Smooth muscle cell (in vitro differentiated cells): Measurements from ENCODE around the gene SLC66A3. TPM values are rescaled to one million over a fixed set of nuclear protein-coding genes. Genes with fewer than 3 reads are reported as not detected.

Experiments used
- DNase-seq: peaks from one replicate; lab custom pipeline; 2025; ENCODE audit not compliant: unreplicated experiment; lab: John Stamatoyannopoulos, UW
- H2AFZ ChIP-seq: fragments of 200-600 bp; sonication (generic); 2 replicates; pipeline ENCODE4 v1.6.0; 2016; ENCODE audit warnings: antibody characterized with exemption, low read depth, mild to moderate bottlenecking
- H3F3A ChIP-seq: fragments of 200-600 bp; sonication (generic); 2 replicates; pipeline ENCODE4 v1.6.0; 2017; ENCODE audit warnings: antibody characterized with exemption, low read depth
- H3K27ac ChIP-seq: fragments of 200-600 bp; sonication (generic); 2 replicates; pipeline ENCODE4 v1.5.1; 2016; ENCODE audit warnings: low read depth, mild to moderate bottlenecking
- H3K27me3 ChIP-seq: fragments of 200-600 bp; sonication (generic); 2 replicates; pipeline ENCODE4 v1.6.1; 2016; ENCODE audit warnings: low read depth, mild to moderate bottlenecking
- H3K36me3 ChIP-seq: fragments of 200-600 bp; sonication (generic); 2 replicates; pipeline ENCODE4 v1.5.1; 2016; ENCODE audit warnings: low read depth
- H3K4me1 ChIP-seq: fragments of 200-600 bp; sonication (generic); 2 replicates; pipeline ENCODE4 v1.5.1; 2016; ENCODE audit warnings: low read depth
- H3K4me2 ChIP-seq: fragments of 200-600 bp; sonication (generic); 2 replicates; pipeline ENCODE4 v1.6.0; 2016; ENCODE audit warnings: mild to moderate bottlenecking
- H3K4me3 ChIP-seq: fragments of 200-600 bp; sonication (generic); 2 replicates; pipeline ENCODE4 v1.5.1; 2016; ENCODE audit warnings: mild to moderate bottlenecking
- H3K79me2 ChIP-seq: fragments of 200-600 bp; sonication (generic); 2 replicates; pipeline ENCODE4 v1.6.0; 2016; ENCODE audit warnings: low read depth, mild to moderate bottlenecking
- H3K9ac ChIP-seq: fragments of 200-600 bp; sonication (generic); 2 replicates; pipeline ENCODE4 v1.6.0; 2016; ENCODE audit warnings: low read depth
- H3K9me3 ChIP-seq: fragments of 200-600 bp; sonication (generic); replicated peaks from 2 replicates; pipeline ENCODE4 v1.5.1; 2016; ENCODE audit warnings: low read depth
- H4K20me1 ChIP-seq: fragments of 200-600 bp; sonication (generic); 2 replicates; pipeline ENCODE4 v1.6.0; 2016; ENCODE audit warnings: low read depth
- CTCF ChIP-seq: fragments of 200-600 bp; sonication (generic); IDR thresholded peaks from 2 replicates; pipeline ENCODE4 v1.5.1; 2017; ENCODE audit warnings: borderline replicate concordance, mild to moderate bottlenecking, antibody characterized with exemption; ENCODE audit not compliant: insufficient read depth, poor library complexity, severe bottlenecking
- WGBS: methylation state at CpG from one replicate; pipeline ENCODE4 v1.1.7; 2016; ENCODE audit warnings: low lambda C conversion rate; 5-methylcytosine and 5-hydroxymethylcytosine counted together
- polyA plus RNA-seq: library from polyadenylated mRNA; unstranded; fragments of >200 nt; fragmentation: Nextera tagmentation; extraction: Ambion mirVana; gene quantifications from 2 replicates; pipeline ENCODE4 v1.2.1, GENCODE V29; 2016
- total RNA-seq: library from RNA; depleted of rRNA; stranded (reverse); fragments of >200 nt; gene quantifications from 2 replicates; pipeline ENCODE4 v1.2.3, GENCODE V29; 2014

Gene SLC66A3
- total and polyA plus RNA-seq, 2 experiments from 2014 or later, result 33.5 to 37.2 TPM

GRCh38 chr2:11122380-11122779 is 32.9 kb upstream of the SLC66A3 start:
- Histone ChIP-seq H3K4me3 (no peak overlapping the region), H3K9me3 (no peaks in the 10 kb centered on the region), H3K27me3 (no peaks in the 10 kb centered on the region), H3K36me3 (no peaks in the 10 kb centered on the region), H3K79me2 (no peaks in the 10 kb centered on the region), H2AFZ (no peak overlapping the region), H4K20me1 (no peaks in the 10 kb centered on the region), H3K4me2 (peak overlapping the region; percentile 38), H3K4me1 (no peaks in the 10 kb centered on the region), H3K9ac (no peak overlapping the region), H3K27ac (peak overlapping the region; percentile 39), H3F3A (no peaks in the 10 kb centered on the region)
- DNase-seq, result no peak
- 67% methylated on average over 9 of the region's 9 CpGs for WGBS
- no peak for TF ChIP-seq CTCF

- Histone ChIP-seq H3K36me3 (no peaks in the 10 kb centered on the region), H3K27ac (no peak overlapping the region), H3K9me3 (no peaks in the 10 kb centered on the region), H3F3A (no peaks in the 10 kb centered on the region), H3K9ac (no peak overlapping the region), H3K4me2 (no peak overlapping the region), H3K79me2 (no peaks in the 10 kb centered on the region), H2AFZ (no peak overlapping the region), H3K27me3 (no peaks in the 10 kb centered on the region), H3K4me1 (no peaks in the 10 kb centered on the region), H3K4me3 (no peak overlapping the region), H4K20me1 (no peaks in the 10 kb centered on the region)
- TF ChIP-seq CTCF, result no peak
- no peak for DNase-seq
- WGBS, result 93% methylated on average over 12 of the region's 12 CpGs
Observed at GRCh38 chr2:11123001-11123809, 32.1 kb upstream of the SLC66A3 start.

- no peak overlapping the region for H3K27ac ChIP-seq
- H3K4me2 ChIP-seq, result no peak overlapping the region
- no peaks in the 10 kb centered on the region for H3K79me2 ChIP-seq
- H3K9me3 ChIP-seq, result no peaks in the 10 kb centered on the region
- H3F3A ChIP-seq, result peaks cover 6% of the 10 kb centered on the region
- H3K4me1 ChIP-seq, result no peaks in the 10 kb centered on the region
- H3K9ac ChIP-seq, result no peak overlapping the region
- no peak overlapping the region for H3K4me3 ChIP-seq
- peak; percentile 79 for TF ChIP-seq CTCF
- WGBS, result 55% methylated on average over 31 of the region's 41 CpGs
- no peak overlapping the region for H2AFZ ChIP-seq
- no peaks in the 10 kb centered on the region for H4K20me1 ChIP-seq
- no peak for DNase-seq
- H3K27me3 ChIP-seq, result no peaks in the 10 kb centered on the region
- H3K36me3 ChIP-seq, result no peaks in the 10 kb centered on the region
Observed at GRCh38 chr2:11123856-11124759, 31.2 kb upstream of the SLC66A3 start.
